GM10266 (cell line): ENCODE results near the gene MAP3K15.
A peak's percentile ranks its signal among the peaks of the same experiment; 100 is the strongest.
"Not testable (repeated sequence)": the region's sequence is repeated elsewhere in the genome, so short reads cannot be mapped to it uniquely, and the experiment has no call there.

Experiments used
- DNase-seq: peaks from one replicate; pipeline ENCODE4 v3.0.0; 2012; ENCODE audit errors: extremely low spot score
- TF ChIP-seq, protein P1 (sequence below): IDR thresholded peaks from 2 replicates; pipeline ENCODE4 v1.5.1; 2012; ENCODE audit warnings: mild to moderate bottlenecking, low read depth; ENCODE audit not compliant: control insufficient read depth, insufficient read depth; ENCODE audit errors: missing control alignments

The MAP3K15 gene

DNA sequence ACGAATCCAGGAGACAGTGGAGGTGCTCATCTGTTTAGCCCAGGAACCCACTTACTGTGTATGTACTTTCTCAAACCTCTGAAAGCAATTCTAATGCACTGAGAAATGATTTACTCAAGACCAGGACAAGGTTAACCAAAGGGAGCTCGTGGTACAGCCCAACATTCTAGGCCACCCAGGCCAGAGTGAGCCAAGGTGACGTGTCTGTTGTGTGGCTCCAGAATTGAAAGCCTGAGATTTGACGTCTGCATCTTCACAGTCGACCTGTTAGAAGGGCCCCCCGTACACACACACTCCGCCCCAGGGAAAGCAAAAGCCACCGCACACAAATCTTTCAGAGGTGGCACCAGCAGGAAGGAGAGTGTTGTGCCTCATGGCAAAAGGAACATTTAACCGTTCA, 2.3 kb downstream of the MAP3K15 start:
- peak; percentile 9 for DNase-seq
- TF ChIP-seq, protein P1, sequence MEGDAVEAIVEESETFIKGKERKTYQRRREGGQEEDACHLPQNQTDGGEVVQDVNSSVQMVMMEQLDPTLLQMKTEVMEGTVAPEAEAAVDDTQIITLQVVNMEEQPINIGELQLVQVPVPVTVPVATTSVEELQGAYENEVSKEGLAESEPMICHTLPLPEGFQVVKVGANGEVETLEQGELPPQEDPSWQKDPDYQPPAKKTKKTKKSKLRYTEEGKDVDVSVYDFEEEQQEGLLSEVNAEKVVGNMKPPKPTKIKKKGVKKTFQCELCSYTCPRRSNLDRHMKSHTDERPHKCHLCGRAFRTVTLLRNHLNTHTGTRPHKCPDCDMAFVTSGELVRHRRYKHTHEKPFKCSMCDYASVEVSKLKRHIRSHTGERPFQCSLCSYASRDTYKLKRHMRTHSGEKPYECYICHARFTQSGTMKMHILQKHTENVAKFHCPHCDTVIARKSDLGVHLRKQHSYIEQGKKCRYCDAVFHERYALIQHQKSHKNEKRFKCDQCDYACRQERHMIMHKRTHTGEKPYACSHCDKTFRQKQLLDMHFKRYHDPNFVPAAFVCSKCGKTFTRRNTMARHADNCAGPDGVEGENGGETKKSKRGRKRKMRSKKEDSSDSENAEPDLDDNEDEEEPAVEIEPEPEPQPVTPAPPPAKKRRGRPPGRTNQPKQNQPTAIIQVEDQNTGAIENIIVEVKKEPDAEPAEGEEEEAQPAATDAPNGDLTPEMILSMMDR: no peak

DNA sequence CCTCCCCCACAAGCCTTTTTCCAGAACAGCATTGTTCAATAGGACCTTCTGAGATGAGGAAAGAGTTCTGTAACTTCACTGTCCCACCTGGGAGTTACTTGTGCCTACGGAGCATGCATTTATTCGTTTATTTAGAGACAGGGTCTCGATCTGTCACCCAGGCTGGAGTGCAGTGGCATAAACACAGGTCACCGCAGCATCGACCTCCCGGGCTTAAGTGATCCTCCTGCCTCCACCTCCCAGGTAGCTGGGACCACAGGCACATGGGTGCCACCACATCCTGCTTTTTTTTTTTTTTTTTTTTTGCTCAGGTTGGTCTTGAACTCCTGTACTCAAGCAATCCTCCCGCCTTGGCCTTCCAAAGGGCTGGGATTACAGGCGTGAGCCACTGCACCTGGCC, 2.9 kb downstream of the MAP3K15 start:
- TF ChIP-seq, protein P1: no peak
- no peak for DNase-seq

DNA sequence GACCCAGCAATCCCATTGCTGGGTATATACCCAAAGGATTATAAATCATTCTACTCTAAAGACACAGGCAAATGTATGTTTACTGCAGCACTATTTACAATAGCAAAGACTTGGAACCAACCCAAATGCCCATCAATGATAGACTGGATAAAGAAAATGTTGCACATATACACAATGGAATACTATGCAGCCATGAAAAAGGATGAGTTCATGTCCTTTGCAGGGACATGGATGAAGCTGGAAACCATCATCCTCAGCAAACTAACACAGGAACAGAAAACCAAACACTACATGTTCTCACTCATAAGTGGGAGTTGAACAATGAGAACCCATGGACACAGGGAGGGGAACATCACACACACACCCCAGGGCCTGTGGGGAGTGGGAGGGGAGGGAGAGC, 3.5 kb downstream of the MAP3K15 start:
- DNase-seq: not testable (repeated sequence)

DNA sequence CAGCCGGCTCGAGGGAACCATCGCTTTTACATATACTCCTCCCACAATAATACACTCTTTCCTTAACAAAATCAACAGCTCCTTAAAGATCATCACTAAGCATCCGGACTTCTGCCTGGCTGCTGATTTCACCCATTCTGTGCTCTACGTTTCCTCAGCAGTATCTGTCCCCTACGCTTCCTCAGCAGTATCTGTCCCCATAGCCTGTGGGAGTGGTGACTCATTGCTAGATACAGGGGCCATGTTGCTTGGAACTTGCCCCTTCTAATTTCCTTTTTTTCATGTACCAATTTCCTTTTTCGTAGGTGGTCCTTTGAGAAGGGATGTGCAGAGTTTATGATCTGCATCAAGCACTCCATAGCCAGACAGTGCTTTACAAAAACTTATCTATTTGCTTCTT, 18.6 kb downstream of the MAP3K15 start:
- TF ChIP-seq, protein P1: no peak
- DNase-seq: no peak

DNA sequence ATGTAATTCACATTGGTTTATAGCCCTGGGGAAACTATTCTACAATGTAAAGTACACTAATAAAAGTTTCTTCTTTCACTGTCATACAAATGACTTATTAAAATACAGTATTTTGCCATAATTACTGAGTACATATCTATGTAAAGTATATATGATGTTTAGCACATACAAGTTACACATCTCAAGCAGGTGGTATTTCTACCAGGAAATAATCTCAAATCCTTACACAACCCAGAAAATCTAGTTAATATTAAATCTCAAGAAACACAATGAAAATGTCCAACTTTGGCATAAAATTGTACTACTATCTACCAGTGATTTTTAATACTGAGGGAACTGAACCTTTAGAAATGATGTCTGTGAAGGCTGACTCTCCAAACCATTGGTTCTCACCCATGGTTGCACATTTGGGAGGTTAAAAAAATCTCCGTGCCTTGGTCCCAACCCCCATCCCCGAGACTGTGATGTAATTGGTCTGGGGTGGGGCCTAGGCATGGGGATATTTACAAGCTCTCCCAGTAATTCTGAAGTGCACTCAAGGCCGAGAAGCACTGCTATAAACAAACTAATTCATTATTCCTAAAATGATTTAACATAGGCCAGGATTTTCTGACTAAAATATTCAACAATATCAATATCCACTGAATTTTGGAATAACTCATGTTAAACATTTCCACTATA, 27.6 kb downstream of the MAP3K15 start:
- TF ChIP-seq, protein P1: no peak
- DNase-seq: no peak

DNA sequence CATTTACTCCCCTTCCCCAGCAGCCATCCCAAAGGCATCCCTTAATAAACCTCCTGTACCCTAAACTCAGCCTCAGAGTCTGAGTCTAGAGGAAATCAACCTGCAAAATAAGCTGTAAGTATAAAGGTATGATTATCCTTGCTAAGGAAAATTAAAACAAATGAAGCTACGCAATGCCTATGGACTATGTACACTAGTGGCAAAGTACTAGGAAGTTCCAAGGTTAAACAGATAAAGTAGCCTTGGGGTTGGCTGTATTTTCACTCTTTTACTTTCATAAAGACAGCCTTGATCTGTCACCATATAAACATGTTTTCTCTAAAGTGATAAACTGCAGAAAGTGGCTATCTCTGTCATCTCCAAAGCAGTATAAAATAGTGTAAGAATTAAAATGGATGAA, 35.9 kb downstream of the MAP3K15 start:
- no peak for DNase-seq
- TF ChIP-seq, protein P1: no peak

DNA sequence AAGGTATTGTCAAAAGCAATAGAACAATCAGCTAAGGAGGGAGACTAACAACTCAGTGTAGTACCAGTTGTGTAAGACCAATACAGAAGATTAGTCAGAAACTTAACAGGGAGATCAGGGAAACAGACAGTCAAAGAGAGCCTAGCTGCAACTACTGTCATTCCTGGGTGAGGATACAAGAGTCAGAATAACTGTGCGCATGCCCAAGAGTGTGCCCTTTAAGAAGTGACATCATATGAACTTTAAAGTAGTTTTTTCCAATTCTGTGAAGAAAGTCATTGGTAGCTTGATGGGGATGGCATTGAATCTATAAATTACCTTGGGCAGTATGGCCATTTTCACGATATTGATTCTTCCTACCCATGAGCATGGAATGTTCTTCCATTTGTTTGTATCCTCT, 46.9 kb downstream of the MAP3K15 start:
- DNase-seq: not testable (repeated sequence)

DNA sequence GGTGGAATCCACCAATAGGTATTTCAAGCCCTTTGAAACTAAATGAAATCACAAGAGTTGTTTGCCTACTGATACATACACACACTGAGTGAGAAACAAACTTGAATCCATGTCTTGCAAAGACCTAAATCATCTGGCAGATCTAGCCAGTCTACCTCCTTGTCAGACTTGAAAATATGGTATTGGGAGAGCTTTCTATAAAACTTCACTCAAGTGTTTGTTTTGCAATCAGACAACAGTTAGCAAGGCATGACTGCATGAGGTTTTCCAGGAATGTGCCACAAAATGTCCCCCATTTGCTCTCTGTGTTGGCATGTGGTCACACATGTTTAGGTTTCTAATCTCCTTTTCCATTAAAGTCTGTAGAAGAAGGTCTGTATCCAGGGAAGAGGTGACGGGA, 52.4 kb downstream of the MAP3K15 start:
- TF ChIP-seq, protein P1: no peak
- no peak for DNase-seq

DNA sequence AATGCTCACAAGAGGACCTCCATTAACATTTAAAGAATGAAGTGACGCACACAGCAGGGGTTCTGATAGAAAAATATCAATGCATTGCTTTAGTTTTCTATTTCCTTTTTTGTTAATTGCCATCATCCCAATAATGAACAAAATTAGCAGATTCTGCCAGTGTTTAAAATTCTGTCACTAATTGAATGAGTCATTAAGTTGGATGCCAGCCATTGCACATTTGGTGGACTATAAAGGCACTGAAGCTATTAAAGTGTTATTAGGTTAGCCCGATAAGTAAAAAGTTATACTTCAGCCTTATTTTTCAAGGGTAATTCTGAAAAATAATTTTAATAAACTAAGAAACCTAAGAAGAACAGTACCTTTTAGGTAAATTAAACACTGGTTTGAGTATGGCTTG, 53.1 kb downstream of the MAP3K15 start:
- TF ChIP-seq, protein P1: no peak
- no peak for DNase-seq
